OCI-LY3 (cell line): Measurements from ENCODE around the gene CCDC34.
A peak's percentile ranks its signal among the peaks of the same experiment; 100 is the strongest.

Experiments
- H2AFZ ChIP-seq: fragments of 200-600, 300-600 bp; shearing (Covaris generic); 2 replicates; pipeline ENCODE4 v1.6.0; 2014; ENCODE audit warnings: antibody characterized with exemption, low read depth, low read length
- H3K27ac ChIP-seq: fragments of 200-600, 300-600 bp; sonication (generic); 2 replicates; pipeline ENCODE4 v1.5.1; 2014; ENCODE audit warnings: mild to moderate bottlenecking, low read length, moderate library complexity, mixed read lengths
- H3K27me3 ChIP-seq: fragments of 200-600, 300-600 bp; sonication (generic); 2 replicates; pipeline ENCODE4 v1.6.1; 2014; ENCODE audit warnings: low read depth, low read length, mixed read lengths
- H3K36me3 ChIP-seq: fragments of 200-600, 300-600 bp; sonication (generic); replicated peaks from 2 replicates; pipeline ENCODE3; 2014; ENCODE audit warnings: low read depth, low read length, mixed read lengths
- H3K4me1 ChIP-seq: fragments of 300-600, 200-600 bp; sonication (generic); 2 replicates; pipeline ENCODE4 v1.6.1; 2014; ENCODE audit warnings: low read length, mixed read lengths
- H3K4me2 ChIP-seq: fragments of 200-600, 300-600 bp; sonication (generic); 2 replicates; pipeline ENCODE4 v1.6.1; 2014; ENCODE audit warnings: low read length, mixed read lengths
- H3K4me3 ChIP-seq: fragments of 300-600, 200-600 bp; sonication (generic); 2 replicates; pipeline ENCODE4 v1.5.1; 2014; ENCODE audit warnings: antibody characterized with exemption, mild to moderate bottlenecking, low read length, moderate library complexity
- H3K79me2 ChIP-seq: fragments of 300-600, 200-600 bp; shearing (Covaris generic); 2 replicates; pipeline ENCODE4 v1.6.1; 2014; ENCODE audit warnings: mild to moderate bottlenecking, low read length, mixed read lengths
- H3K9ac ChIP-seq: fragments of 300-600, 200-600 bp; shearing (Covaris generic); 2 replicates; pipeline ENCODE4 v1.6.0; 2014; ENCODE audit warnings: mild to moderate bottlenecking, low read length, moderate library complexity
- H3K9me3 ChIP-seq: fragments of 200-600, 300-600 bp; shearing (Covaris generic); 2 replicates; pipeline ENCODE4 v1.6.1; 2014; ENCODE audit warnings: low read length, mixed read lengths; ENCODE audit not compliant: insufficient read depth
- H4K20me1 ChIP-seq: fragments of 200-600, 300-600 bp; sonication (generic); 2 replicates; pipeline ENCODE4 v1.6.1; 2016; ENCODE audit warnings: low read length, mixed read lengths; ENCODE audit not compliant: insufficient read depth
- EZH2phosphoT487 ChIP-seq: fragments of 200-600 bp; shearing (Covaris generic); IDR thresholded peaks from 2 replicates; pipeline ENCODE4 v1.6.1; 2018; ENCODE audit warnings: antibody characterized with exemption, mixed run types, low read depth
- TF ChIP-seq, protein P1 (sequence below): fragments of 200-600, 300-600 bp; sonication (generic); IDR thresholded peaks from 2 replicates; pipeline ENCODE4 v1.5.1; 2014; ENCODE audit warnings: antibody characterized with exemption, low read length, low read depth

The CCDC34 gene

DNA sequence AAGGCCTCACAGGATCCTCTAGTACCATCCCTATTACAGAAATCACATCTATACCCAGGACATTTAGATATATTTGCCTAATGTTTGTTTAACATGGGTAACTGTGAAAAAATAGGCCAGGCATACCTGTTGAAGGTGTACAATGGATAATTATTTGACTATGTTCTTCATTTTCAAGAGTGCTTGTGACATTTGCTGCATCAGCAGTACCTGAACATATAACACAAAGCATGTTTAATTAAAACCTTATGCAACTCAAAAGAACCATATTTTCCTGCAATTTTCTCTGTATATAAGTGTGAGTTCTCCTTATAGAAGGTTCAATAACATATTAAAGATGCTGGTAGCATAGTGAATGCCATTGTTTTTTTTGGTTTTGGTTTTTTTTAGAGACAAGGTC, 8.5 kb upstream of the CCDC34 start:
- Histone ChIP-seq H3K36me3 (no peaks in the 10 kb centered on the region), H4K20me1 (no peaks in the 10 kb centered on the region), H3K4me2 (no peak overlapping the region), H3K9me3 (no peaks in the 10 kb centered on the region), H3K27me3 (no peaks in the 10 kb centered on the region), H3K79me2 (no peaks in the 10 kb centered on the region), H2AFZ (no peak overlapping the region), H3K27ac (no peak overlapping the region), H3K4me1 (no peaks in the 10 kb centered on the region), H3K9ac (no peak overlapping the region), H3K4me3 (no peak overlapping the region)
- no peak for TF ChIP-seq EZH2phosphoT487
- TF ChIP-seq, protein P1, sequence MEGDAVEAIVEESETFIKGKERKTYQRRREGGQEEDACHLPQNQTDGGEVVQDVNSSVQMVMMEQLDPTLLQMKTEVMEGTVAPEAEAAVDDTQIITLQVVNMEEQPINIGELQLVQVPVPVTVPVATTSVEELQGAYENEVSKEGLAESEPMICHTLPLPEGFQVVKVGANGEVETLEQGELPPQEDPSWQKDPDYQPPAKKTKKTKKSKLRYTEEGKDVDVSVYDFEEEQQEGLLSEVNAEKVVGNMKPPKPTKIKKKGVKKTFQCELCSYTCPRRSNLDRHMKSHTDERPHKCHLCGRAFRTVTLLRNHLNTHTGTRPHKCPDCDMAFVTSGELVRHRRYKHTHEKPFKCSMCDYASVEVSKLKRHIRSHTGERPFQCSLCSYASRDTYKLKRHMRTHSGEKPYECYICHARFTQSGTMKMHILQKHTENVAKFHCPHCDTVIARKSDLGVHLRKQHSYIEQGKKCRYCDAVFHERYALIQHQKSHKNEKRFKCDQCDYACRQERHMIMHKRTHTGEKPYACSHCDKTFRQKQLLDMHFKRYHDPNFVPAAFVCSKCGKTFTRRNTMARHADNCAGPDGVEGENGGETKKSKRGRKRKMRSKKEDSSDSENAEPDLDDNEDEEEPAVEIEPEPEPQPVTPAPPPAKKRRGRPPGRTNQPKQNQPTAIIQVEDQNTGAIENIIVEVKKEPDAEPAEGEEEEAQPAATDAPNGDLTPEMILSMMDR = no peak

DNA sequence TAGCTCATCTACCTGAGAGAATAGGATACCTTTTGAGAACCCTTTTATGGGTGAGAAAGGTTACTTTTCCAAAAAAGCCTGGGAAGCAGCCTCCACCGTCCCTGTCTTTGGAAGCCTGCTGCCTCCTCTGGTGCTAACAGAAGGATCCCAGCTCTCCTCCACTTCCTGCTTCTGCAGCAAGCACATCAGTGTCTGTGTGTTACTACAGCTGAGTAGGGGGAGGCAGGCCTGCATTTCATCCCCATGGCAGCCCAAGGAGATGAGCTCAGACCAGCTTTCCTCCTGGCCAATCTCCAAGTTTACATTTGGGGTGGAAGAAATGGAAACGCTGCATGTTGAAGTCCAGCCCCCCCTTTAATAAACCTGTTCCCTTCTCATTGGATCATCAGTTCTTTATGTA, 7.4 kb upstream of the CCDC34 start:
- no peaks in the 10 kb centered on the region for H3K79me2 ChIP-seq
- no peak overlapping the region for H2AFZ ChIP-seq
- no peak for TF ChIP-seq EZH2phosphoT487
- TF ChIP-seq, protein P1 = no peak
- H3K9ac ChIP-seq = no peak overlapping the region
- H3K4me1 ChIP-seq = no peaks in the 10 kb centered on the region
- no peaks in the 10 kb centered on the region for H3K36me3 ChIP-seq
- H3K9me3 ChIP-seq = no peaks in the 10 kb centered on the region
- H3K27ac ChIP-seq = no peak overlapping the region
- no peaks in the 10 kb centered on the region for H4K20me1 ChIP-seq
- H3K4me3 ChIP-seq = no peak overlapping the region
- H3K27me3 ChIP-seq = no peaks in the 10 kb centered on the region
- no peak overlapping the region for H3K4me2 ChIP-seq

DNA sequence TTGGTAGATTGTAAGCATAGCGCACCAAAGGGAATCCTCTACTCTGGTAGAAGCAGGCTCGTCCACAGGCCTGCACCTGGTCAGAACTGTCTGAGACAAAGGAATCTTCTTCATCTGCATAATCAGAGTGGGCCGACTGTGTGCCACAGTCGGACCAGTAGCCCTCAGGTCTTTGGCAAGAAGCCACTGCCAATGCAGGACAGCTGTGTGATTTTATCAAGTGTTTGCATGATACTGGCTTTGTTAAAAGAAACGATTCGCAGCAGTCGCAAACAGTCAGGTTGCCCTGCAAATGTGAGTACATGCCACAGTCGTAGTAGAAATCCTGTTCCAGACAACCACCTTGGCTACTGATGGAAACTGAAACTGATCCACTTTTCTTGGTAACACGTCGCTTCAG, 4.9 kb upstream of the CCDC34 start:
- no peaks in the 10 kb centered on the region for H3K9me3 ChIP-seq
- peaks cover 4% of the 10 kb centered on the region; the same call in 1 of the 2 replicates for H3K4me1 ChIP-seq
- H3K4me2 ChIP-seq = no peak overlapping the region
- no peak overlapping the region for H3K4me3 ChIP-seq
- H3K27ac ChIP-seq = no peak overlapping the region
- H2AFZ ChIP-seq = no peak overlapping the region
- no peaks in the 10 kb centered on the region for H3K27me3 ChIP-seq
- no peaks in the 10 kb centered on the region for H3K79me2 ChIP-seq
- TF ChIP-seq EZH2phosphoT487 = no peak
- TF ChIP-seq, protein P1 = no peak
- no peaks in the 10 kb centered on the region for H3K36me3 ChIP-seq
- H4K20me1 ChIP-seq = no peaks in the 10 kb centered on the region
- H3K9ac ChIP-seq = no peak overlapping the region

DNA sequence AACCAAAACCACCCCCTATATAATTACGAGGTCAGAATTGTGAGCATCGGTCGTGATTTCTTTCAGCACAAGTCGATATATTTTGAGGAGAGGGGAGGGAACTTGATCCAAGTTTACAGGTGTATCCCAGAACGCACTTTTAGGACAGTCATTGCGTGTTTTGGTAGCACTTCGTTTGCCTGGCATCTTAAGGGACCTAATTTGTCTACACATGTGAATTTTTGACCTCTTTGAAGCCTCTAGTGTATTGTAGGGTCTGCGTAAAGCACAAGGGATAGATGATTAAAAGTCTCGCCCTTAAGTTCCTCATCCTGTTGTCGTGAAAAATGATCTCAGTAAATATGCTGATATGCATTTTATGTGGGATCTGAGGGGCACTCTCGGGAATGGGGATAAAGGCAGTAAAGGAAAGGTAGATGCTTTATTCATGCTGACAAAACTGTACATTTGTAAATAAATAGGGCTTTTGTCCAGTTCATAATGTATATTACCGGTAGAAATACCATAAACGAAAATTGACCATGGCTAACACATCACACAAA, 632 bp upstream of the CCDC34 start:
- H3K36me3 ChIP-seq = no peaks in the 10 kb centered on the region
- no peaks in the 10 kb centered on the region for H3K9me3 ChIP-seq
- no peaks in the 10 kb centered on the region for H4K20me1 ChIP-seq
- H3K27ac ChIP-seq = no peak overlapping the region
- H3K9ac ChIP-seq = peak overlapping the region; percentile 62
- H2AFZ ChIP-seq = peak overlapping the region; percentile 99
- H3K4me3 ChIP-seq = peak overlapping the region; percentile 90
- H3K27me3 ChIP-seq = no peaks in the 10 kb centered on the region
- peak overlapping the region; percentile 87 for H3K4me2 ChIP-seq
- TF ChIP-seq EZH2phosphoT487 = no peak
- TF ChIP-seq, protein P1 = no peak
- no peaks in the 10 kb centered on the region for H3K79me2 ChIP-seq
- H3K4me1 ChIP-seq = peaks cover 12% of the 10 kb centered on the region; the same call in 1 of the 2 replicates
